Pancreas (tissue), 10 donors: ENCODE measurements around the gene PAK6. TPM values are rescaled to one million over a fixed set of nuclear protein-coding genes. Genes with fewer than 3 reads are reported as not detected.
A peak's percentile ranks its signal among the peaks of the same experiment; 100 is the strongest.

Experiments used
- ATAC-seq, 4 donors: fragments of 200-7000 bp; cut with Tn5 transposase; one replicate each; pipeline versions ENCODE4 v1.8.0 to v1.9.1; 2020; ENCODE audit warnings: mild to moderate bottlenecking in 4 of 4, moderate library complexity in 4 of 4
- DNase-seq, 6 donors: peaks; one replicate each; pipeline ENCODE4 v3.0.0-alpha.2; 2020
- FAIRE-seq: peaks from 2 replicates; lab custom pipeline; 2012; peaks lifted over from hg19 to GRCh38; lab: Jason Lieb, UNC
- H3K27ac ChIP-seq, 4 donors: fragments of 200-600 bp; sonication (generic); 1 replicate in 3 of 4; 2 replicates in 1 of 4; pipeline versions ENCODE4 v1.5.0 to v1.8.0; 2020
- H3K27me3 ChIP-seq, 4 donors: fragments of 200-600 bp; one replicate each; pipeline ENCODE4 v1.8.0; 2021
- H3K36me3 ChIP-seq, 3 donors: fragments of 200-600 bp; sonication (generic) in 1 of 3; one replicate each; pipeline versions ENCODE4 v1.5.0 to v1.8.0; 2020 to 2021
- H3K4me1 ChIP-seq, 3 donors: fragments of 200-600 bp; one replicate each; pipeline ENCODE4 v1.8.0; 2021
- H3K4me3 ChIP-seq, 4 donors: fragments of 200-600 bp; sonication (generic) in 2 of 4; one replicate each; pipeline versions ENCODE4 v1.5.0 to v1.8.0; 2020 to 2021
- H3K9me3 ChIP-seq, 4 donors: fragments of 200-600 bp; one replicate each; pipeline ENCODE4 v1.8.0; 2021
- WGBS, 2 donors: extraction: QIAGEN DNeasy Blood & Tissue Kit; methylation state at CpG; one replicate each; pipeline ENCODE4 v1.1.7; 2013; 5-methylcytosine and 5-hydroxymethylcytosine counted together
- intact Hi-C, 3 donors: fragments of 100-400 bp; cut with DNase I; formaldehyde crosslinking; loops; one replicate each; pipeline versions ENCODE4 v1.11.1 to v1.14.2; 2022
- polyA plus RNA-seq, 2 donors: library from polyadenylated mRNA; stranded (reverse); fragments of 200-250 nt; gene quantifications; one replicate each; pipeline ENCODE4 v1.2.3, GENCODE V29; 2013
- total RNA-seq, 6 donors: library from RNA; stranded (reverse); fragmentation: NEBNext Ultra II Directional in 4 of 6; extraction: Animal tissue kit (Norgen Biotek cat#: 25700) in 4 of 6; gene quantifications; one replicate each; pipeline versions ENCODE4 v1.2.1 to v1.2.4, GENCODE V29; 2021 to 2023
- TF ChIP-seq, protein P1 (sequence below), 4 donors: fragments of 200-600 bp; sonication (generic) in 3 of 4; IDR thresholded peaks; one replicate each; pipeline versions ENCODE4 v1.5.0 to v1.8.0; 2021; ENCODE audit warnings: antibody characterized with exemption in 4 of 4
- donor health status: healthy with polysubstance abuse.
- donor health status: DM: no; HTN: no; CAD: no; lungs with moderate emphysema.
- donor health status: DM: no; HTN: no; CAD: no.
- donor health status: control.
- donor health status: control.
- donor health status: Bipolar disorder and iron deficiency.
- donor health status: DM: yes; HTN: yes; CAD: no.
- donor health status: DM: no; HTN: no; CAD: no.
- donor health status: DM: no; HTN: no; CAD: no.
- donor health status: DM: yes; HTN: yes; CAD: no.

The PAK6 gene
- total and polyA plus RNA-seq, 8 donors, result 3.2 to 6.4 (median 4.6) TPM

DNA sequence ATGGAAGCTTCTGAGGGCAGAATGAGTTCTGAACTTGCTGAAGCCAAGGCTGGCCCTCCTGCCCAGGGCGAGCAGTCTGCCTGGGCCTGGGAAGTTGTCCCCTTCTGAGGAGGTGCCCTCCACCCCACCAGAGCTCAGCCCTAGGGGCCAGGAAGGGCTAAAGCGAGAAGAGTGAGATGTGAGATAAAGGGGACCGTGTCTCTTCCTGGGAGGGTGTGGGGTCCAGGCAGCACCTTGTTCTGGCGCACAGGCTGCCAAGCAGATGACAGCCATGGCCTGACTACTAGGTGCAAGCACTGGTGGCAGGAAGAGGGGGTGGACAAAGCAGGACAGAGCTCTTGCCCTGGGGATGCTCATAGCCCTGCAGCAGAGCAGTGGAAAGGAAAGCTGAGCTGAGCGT lies 3.7 kb downstream of the PAK6 start:
- Histone ChIP-seq H3K36me3 (no peaks in the 10 kb centered on the region), H3K9me3 (no peaks in the 10 kb centered on the region), H3K4me1 (no peaks in the 10 kb centered on the region), H3K4me3 (no peak overlapping the region), H3K27ac (no peak overlapping the region), H3K27me3 (no peaks in the 10 kb centered on the region)
- no peak for ATAC-seq
- TF ChIP-seq, protein P1, sequence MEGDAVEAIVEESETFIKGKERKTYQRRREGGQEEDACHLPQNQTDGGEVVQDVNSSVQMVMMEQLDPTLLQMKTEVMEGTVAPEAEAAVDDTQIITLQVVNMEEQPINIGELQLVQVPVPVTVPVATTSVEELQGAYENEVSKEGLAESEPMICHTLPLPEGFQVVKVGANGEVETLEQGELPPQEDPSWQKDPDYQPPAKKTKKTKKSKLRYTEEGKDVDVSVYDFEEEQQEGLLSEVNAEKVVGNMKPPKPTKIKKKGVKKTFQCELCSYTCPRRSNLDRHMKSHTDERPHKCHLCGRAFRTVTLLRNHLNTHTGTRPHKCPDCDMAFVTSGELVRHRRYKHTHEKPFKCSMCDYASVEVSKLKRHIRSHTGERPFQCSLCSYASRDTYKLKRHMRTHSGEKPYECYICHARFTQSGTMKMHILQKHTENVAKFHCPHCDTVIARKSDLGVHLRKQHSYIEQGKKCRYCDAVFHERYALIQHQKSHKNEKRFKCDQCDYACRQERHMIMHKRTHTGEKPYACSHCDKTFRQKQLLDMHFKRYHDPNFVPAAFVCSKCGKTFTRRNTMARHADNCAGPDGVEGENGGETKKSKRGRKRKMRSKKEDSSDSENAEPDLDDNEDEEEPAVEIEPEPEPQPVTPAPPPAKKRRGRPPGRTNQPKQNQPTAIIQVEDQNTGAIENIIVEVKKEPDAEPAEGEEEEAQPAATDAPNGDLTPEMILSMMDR (IDR thresholded peaks at IDR 0.05), result no peak
- intact Hi-C loops, result no loop called here
- peak in 1 of 6 donors; percentile 26 for DNase-seq
- FAIRE-seq, result no peak
- WGBS, 2 donors, result 93 to 97% methylated on average over 5 of the region's 5 CpGs

DNA sequence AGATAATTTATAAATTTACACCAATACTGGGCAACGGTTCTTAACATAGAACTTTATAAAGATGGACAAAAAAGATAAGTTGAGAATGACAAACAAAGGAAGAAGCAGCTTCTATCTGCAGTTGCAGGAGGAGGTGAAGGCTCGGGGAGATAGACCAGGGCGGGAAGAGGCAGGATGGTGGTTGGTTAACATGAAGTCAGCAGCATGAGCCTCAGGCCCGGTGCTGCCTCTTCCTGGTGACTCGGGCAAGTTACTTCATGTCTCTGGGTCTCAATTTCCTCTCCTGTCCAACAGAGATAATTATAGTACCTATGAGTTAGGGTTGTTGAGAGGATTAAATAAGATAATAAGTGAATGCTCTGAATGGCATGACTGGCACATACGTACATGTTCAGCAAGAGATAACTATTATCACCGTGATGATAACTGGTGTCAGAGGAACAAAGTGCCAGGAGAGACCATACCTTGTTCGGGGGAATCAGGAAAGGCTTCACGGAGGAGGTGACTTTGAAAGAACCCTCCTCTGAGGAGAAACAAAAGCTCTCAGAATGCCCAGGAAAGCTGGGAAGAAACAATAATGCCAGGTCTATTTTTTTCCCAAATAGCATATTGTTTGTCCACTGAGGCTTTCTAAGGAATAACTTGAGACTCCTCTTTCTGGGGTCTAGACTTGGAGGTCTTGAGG lies 4.4 kb downstream of the PAK6 start:
- intact Hi-C loops, result no loop called here
- DNase-seq (no peak), FAIRE-seq (no peak), ATAC-seq (no peak)
- WGBS, 2 donors, result 83 to 86% methylated on average over 9 of the region's 9 CpGs
- no peaks in the 10 kb centered on the region for H3K4me1 ChIP-seq
- TF ChIP-seq, protein P1 (IDR thresholded peaks at IDR 0.05), result no peak
- no peak overlapping the region for H3K4me3 ChIP-seq
- H3K27ac ChIP-seq, result no peak overlapping the region
- H3K9me3 ChIP-seq, result no peaks in the 10 kb centered on the region
- no peaks in the 10 kb centered on the region for H3K27me3 ChIP-seq
- H3K36me3 ChIP-seq, result no peaks in the 10 kb centered on the region

DNA sequence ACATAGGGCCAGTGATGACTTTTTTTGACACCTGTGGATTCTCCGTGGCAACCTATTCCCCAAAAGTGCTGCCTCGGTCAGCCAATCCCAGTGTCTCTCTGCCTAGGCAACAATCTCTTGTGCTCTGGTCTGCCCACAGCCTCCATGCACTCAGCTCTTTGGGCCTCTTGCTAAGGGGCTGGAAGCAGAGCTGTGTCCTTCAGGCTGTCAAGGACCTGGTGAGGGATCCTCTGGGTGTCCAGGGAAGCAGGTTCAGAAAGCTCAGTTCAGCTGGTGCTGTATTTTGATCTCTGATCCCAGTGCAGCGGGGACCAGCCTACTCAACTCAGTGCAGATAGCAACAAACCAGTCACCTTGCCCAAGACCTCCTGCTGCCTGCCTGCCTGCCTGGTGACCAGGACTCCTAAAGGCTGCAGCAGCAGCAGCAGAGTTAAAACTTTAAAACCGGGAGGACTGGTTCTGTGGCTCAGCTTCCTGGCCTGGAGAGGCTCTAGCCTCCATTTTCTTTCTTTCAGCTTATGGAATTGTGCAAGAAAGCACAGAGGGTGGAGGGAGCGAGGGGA lies 6.2 kb downstream of the PAK6 start:
- H3K27me3 ChIP-seq, result no peaks in the 10 kb centered on the region
- no peak overlapping the region for H3K4me3 ChIP-seq
- no peaks in the 10 kb centered on the region for H3K36me3 ChIP-seq
- TF ChIP-seq, protein P1 (IDR thresholded peaks at IDR 0.05), result no peak
- peak; percentile 34 to 76 (median 60) for ATAC-seq
- no peaks in the 10 kb centered on the region for H3K4me1 ChIP-seq
- FAIRE-seq, result no peak
- no peaks in the 10 kb centered on the region for H3K9me3 ChIP-seq
- intact Hi-C loops, result no loop called here
- H3K27ac ChIP-seq, result no peak overlapping the region
- DNase-seq, result peak in 1 of 6 donors; percentile 18
- WGBS, 2 donors, result 61 to 66% methylated on average over 5 of the region's 5 CpGs

DNA sequence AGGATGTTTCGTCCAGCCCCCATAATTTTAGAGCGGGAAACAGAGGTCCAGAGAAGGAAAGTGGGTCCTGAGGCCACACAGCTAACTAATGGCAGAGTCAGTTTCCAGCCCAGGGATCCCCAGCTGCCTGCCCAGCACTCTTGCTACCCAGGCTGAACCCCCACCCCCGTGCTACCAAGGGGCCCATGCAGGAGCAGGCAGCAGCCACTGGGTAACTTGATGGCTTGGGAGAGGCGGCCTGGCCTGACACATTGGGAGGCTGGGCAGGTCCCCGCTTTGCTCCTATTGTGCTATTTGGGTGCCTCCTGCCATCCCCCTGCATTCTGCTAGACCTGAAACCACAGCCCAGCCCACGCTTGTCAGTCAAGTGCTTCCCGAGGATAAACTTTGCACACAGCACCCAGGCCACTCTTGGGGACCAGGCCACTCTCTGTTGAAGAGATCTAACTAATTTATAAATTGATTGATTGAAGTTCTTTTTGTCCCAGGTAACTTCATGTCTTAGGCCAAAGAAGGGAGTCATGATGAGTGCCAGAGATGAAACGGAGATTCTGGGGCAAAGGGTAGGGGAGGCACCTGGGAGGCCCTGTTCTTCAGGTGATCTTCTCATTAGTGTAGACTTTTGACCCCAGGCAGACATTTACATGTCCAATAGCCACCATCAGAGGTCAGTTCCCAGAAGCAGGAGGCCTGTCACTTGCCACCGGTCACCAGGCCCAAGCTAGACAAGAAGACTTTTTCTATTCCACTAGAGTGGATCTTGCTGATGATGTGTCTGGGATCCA lies 7.0 kb downstream of the PAK6 start:
- no peak for FAIRE-seq
- WGBS, 2 donors, result 90 to 91% methylated on average over 9 of the region's 9 CpGs
- Histone ChIP-seq H3K27me3 (no peaks in the 10 kb centered on the region), H3K9me3 (no peaks in the 10 kb centered on the region), H3K36me3 (no peaks in the 10 kb centered on the region), H3K4me3 (no peak overlapping the region), H3K27ac (no peak overlapping the region), H3K4me1 (no peaks in the 10 kb centered on the region)
- no peak for ATAC-seq
- TF ChIP-seq, protein P1 (IDR thresholded peaks at IDR 0.05), result no peak
- intact Hi-C loops, result no loop called here
- DNase-seq, result peak in 1 of 6 donors; percentile 5
